Liver (tissue), 9 donors: ENCODE results near the gene CTNNBL1. TPM values are rescaled to one million over a fixed set of nuclear protein-coding genes. Genes with fewer than 3 reads are reported as not detected.

ENCODE experiments used
- DNase-seq: peaks from one replicate; pipeline ENCODE4 v3.0.0-alpha.2; 2017; ENCODE audit warnings: low spot score
- H3K27ac ChIP-seq, 2 donors: one replicate each; pipeline ENCODE4 v1.7.0; 2013; ENCODE audit warnings: inconsistent platforms in 2 of 2, low read length in 2 of 2, control low read depth in 1 of 2, low read depth in 1 of 2, mild to moderate bottlenecking in 1 of 2
- H3K27me3 ChIP-seq, 4 donors: one replicate each; pipeline versions ENCODE4 v1.6.1 to v1.7.0; 2013; ENCODE audit warnings: low read length in 3 of 4, inconsistent platforms in 1 of 4, mild to moderate bottlenecking in 1 of 4, moderate library complexity in 1 of 4; ENCODE audit not compliant: control insufficient read depth in 4 of 4, insufficient read depth in 4 of 4
- H3K36me3 ChIP-seq, 4 donors: one replicate each; pipeline versions ENCODE4 v1.6.1 to v1.7.0; 2013; ENCODE audit warnings: low read length in 3 of 4, mild to moderate bottlenecking in 3 of 4, low read depth in 1 of 4, moderate library complexity in 1 of 4; ENCODE audit not compliant: control insufficient read depth in 4 of 4, insufficient read depth in 3 of 4
- H3K4me1 ChIP-seq, 4 donors: one replicate each; pipeline versions ENCODE4 v1.6.1 to v1.7.0; 2013; ENCODE audit warnings: low read length in 3 of 4, mild to moderate bottlenecking in 3 of 4, moderate library complexity in 1 of 4; ENCODE audit not compliant: control insufficient read depth in 4 of 4, insufficient read depth in 4 of 4
- H3K4me3 ChIP-seq, 3 donors: one replicate each; pipeline versions ENCODE4 v1.6.1 to v1.7.0; 2013; ENCODE audit warnings: low read length in 3 of 3, control low read depth in 1 of 3, low read depth in 1 of 3, mild to moderate bottlenecking in 1 of 3
- H3K9ac ChIP-seq, 2 donors: one replicate each; pipeline ENCODE4 v1.7.0; 2013; ENCODE audit warnings: low read length in 2 of 2, mild to moderate bottlenecking in 2 of 2, moderate library complexity in 2 of 2, control low read depth in 1 of 2, low read depth in 1 of 2
- H3K9me3 ChIP-seq, 4 donors: one replicate each; pipeline versions ENCODE4 v1.6.1 to v1.7.0; 2013; ENCODE audit warnings: low read length in 3 of 4; ENCODE audit not compliant: control insufficient read depth in 4 of 4
- ATF3 ChIP-seq: IDR thresholded peaks from 2 replicates; pipeline ENCODE4 v1.6.1; 2016; ENCODE audit warnings: antibody characterized with exemption
- CTCF ChIP-seq: fragments of 150-350 bp; IDR thresholded peaks from 2 replicates; pipeline ENCODE4 v1.5.1; 2017; ENCODE audit warnings: improper control_type of control experiment, low read depth, low read length; ENCODE audit not compliant: missing input control
- EGR1 ChIP-seq, 2 donors: IDR thresholded peaks; 2 replicates each; pipeline ENCODE4 v1.6.1; 2016 to 2018; ENCODE audit warnings: antibody characterized with exemption in 2 of 2, low read depth in 2 of 2
- FOXA1 ChIP-seq: IDR thresholded peaks from 2 replicates; pipeline ENCODE4 v1.6.1; 2016; ENCODE audit warnings: antibody characterized with exemption
- GABPA ChIP-seq, 2 donors: IDR thresholded peaks in 1 of 2; conservative IDR thresholded peaks in 1 of 2; 2 replicates each; pipeline ENCODE4 v1.6.1; 2016; ENCODE audit warnings: antibody characterized with exemption in 2 of 2, mild to moderate bottlenecking in 1 of 2, moderate library complexity in 1 of 2
- HNF4A ChIP-seq, 2 donors: conservative IDR thresholded peaks; 2 replicates each; pipeline ENCODE4 v1.6.1; 2016; ENCODE audit warnings: antibody characterized with exemption in 2 of 2, mild to moderate bottlenecking in 2 of 2
- HNF4G ChIP-seq: IDR thresholded peaks from 2 replicates; pipeline ENCODE4 v1.6.1; 2016; ENCODE audit warnings: antibody characterized with exemption
- JUND ChIP-seq, 2 donors: IDR thresholded peaks; 2 replicates each; pipeline ENCODE4 v1.6.1; 2016; ENCODE audit warnings: antibody characterized with exemption in 2 of 2
- MAX ChIP-seq: IDR thresholded peaks from 2 replicates; pipeline ENCODE4 v1.6.1; 2016; ENCODE audit warnings: antibody characterized with exemption
- NR2F2 ChIP-seq: IDR thresholded peaks from 2 replicates; pipeline ENCODE4 v1.6.1; 2016; ENCODE audit warnings: antibody characterized with exemption
- RAD21 ChIP-seq, 2 donors: IDR thresholded peaks; 2 replicates each; pipeline ENCODE4 v1.6.1; 2016; ENCODE audit warnings: antibody characterized with exemption in 2 of 2, mild to moderate bottlenecking in 2 of 2
- REST ChIP-seq: IDR thresholded peaks from 2 replicates; pipeline ENCODE4 v1.6.1; 2016; ENCODE audit warnings: antibody characterized with exemption, mild to moderate bottlenecking
- RXRA ChIP-seq, 2 donors: IDR thresholded peaks; 2 replicates each; pipeline ENCODE4 v1.6.1; 2017 to 2018; ENCODE audit warnings: antibody characterized with exemption in 2 of 2, mild to moderate bottlenecking in 1 of 2
- SP1 ChIP-seq: IDR thresholded peaks from 2 replicates; pipeline ENCODE4 v1.6.1; 2018; ENCODE audit warnings: antibody characterized with exemption, mild to moderate bottlenecking
- TAF1 ChIP-seq: conservative IDR thresholded peaks from 2 replicates; pipeline ENCODE4 v1.6.1; 2016; ENCODE audit warnings: antibody characterized with exemption, mild to moderate bottlenecking
- ZBTB33 ChIP-seq: IDR thresholded peaks from 2 replicates; pipeline ENCODE4 v1.6.1; 2016; ENCODE audit warnings: antibody characterized with exemption
- WGBS: extraction: QIAGEN DNeasy Blood & Tissue Kit; methylation state at CpG from one replicate; pipeline ENCODE4 v1.1.7; 2013; 5-methylcytosine and 5-hydroxymethylcytosine counted together
- polyA plus RNA-seq, 2 donors: library from polyadenylated mRNA; stranded (reverse) in 1 of 2; unstranded in 1 of 2; fragments of 200-250 nt in 1 of 2; fragments of >200 nt in 1 of 2; fragmentation: Nextera tagmentation in 1 of 2; extraction: Ambion mirVana in 1 of 2; gene quantifications; one replicate each; pipeline versions ENCODE4 v1.2.1 to v1.2.3, GENCODE V29; 2013 to 2015
- total RNA-seq, 2 donors: library from RNA; depleted of rRNA; stranded (reverse); fragments of >200 nt; gene quantifications; one replicate each; pipeline ENCODE4 v1.2.3, GENCODE V29; 2014
- donor health status: healthy.
- donor health status: healthy.
- donor health status: healthy.
- donor health status: healthy.
- donor health status: healthy.

Gene CTNNBL1
- total and polyA plus RNA-seq, 4 donors, result 18.3 to 25.4 (median 20.3) TPM

- no peak overlapping the region for H3K27ac ChIP-seq
- H3K9ac ChIP-seq, result no peak overlapping the region
- H3K9me3 ChIP-seq, result no peaks in the 10 kb centered on the region
- TF ChIP-seq REST (no peak), ZBTB33 (no peak), RAD21 (IDR thresholded peaks at IDR 0.05) (no peak), TAF1 (no peak), FOXA1 (no peak), GABPA (IDR thresholded peaks at IDR 0.05 in 1 of 2, conservative IDR thresholded peaks at IDR 0.05 in 1 of 2) (no peak), HNF4G (no peak), JUND (IDR thresholded peaks at IDR 0.05) (no peak), EGR1 (IDR thresholded peaks at IDR 0.05; ENCODE audit: low read depth in 2 of 2) (no peak), MAX (no peak), ATF3 (no peak), HNF4A (conservative IDR thresholded peaks at IDR 0.05) (no peak), CTCF (no peak), RXRA (IDR thresholded peaks at IDR 0.05) (no peak), SP1 (no peak), NR2F2 (no peak)
- no peaks in the 10 kb centered on the region for H3K27me3 ChIP-seq
- H3K4me1 ChIP-seq, result no peaks in the 10 kb centered on the region
- WGBS, result 92% methylated on average over 24 of the region's 24 CpGs
- peaks cover 7 to 29% (median 17%) of the 10 kb centered on the region in 4 donors for H3K36me3 ChIP-seq
- no peak for DNase-seq
- no peak overlapping the region for H3K4me3 ChIP-seq
Observed at GRCh38 chr20:37875460-37876175, 181.8 kb downstream of the CTNNBL1 start.
